SK-N-SH (cell line): Measurements from ENCODE around the gene POM121L12. TPM values are rescaled to one million over a fixed set of nuclear protein-coding genes. Genes with fewer than 3 reads are reported as not detected.

Experiments used
- CTCF ChIA-PET: fragments of 300-600, 350-600 bp; formaldehyde crosslinking; extraction: SDS; loops from one replicate; lab custom pipeline; 2021; lab: Yijun Ruan, JAX
- POLR2A ChIA-PET: fragments of 350-600 bp; sonication (Branson Sonifier 250); formaldehyde crosslinking; extraction: SDS; loops from one replicate; lab custom pipeline; 2020; ENCODE audit warnings: antibody characterized with exemption, inconsistent platforms; lab: Yijun Ruan, JAX
- DNase-seq: peaks from one replicate; pipeline ENCODE4 v3.0.0; 2012
- H2AFZ ChIP-seq: fragments of 200-600 bp; sonication (generic); 2 replicates; pipeline ENCODE4 v1.8.1; 2016; ENCODE audit warnings: antibody characterized with exemption, mild to moderate bottlenecking, low read depth
- H3F3A ChIP-seq: fragments of 200-600 bp; sonication (generic); replicated peaks from 2 replicates; pipeline ENCODE3; 2016; ENCODE audit warnings: antibody characterized with exemption, mild to moderate bottlenecking; ENCODE audit not compliant: insufficient read depth
- H3K27ac ChIP-seq, 2 experiments: fragments of 200-500 bp in 1 of 2; fragments of 200-600 bp in 1 of 2; sonication (Bioruptor generic) in 1 of 2; sonication (generic), shearing (Covaris generic) in 1 of 2; 2 replicates each; pipeline versions ENCODE4 v1.5.1 to v1.6.1; 2014 to 2016; ENCODE audit warnings: low read depth in 2 of 2, inconsistent platforms in 1 of 2, low read length in 1 of 2, mild to moderate bottlenecking in 1 of 2, mixed read lengths in 1 of 2
- H3K27me3 ChIP-seq: fragments of 200-600 bp; sonication (generic), shearing (Covaris generic); 2 replicates; pipeline ENCODE4 v1.6.1; 2016; ENCODE audit warnings: mixed run types; ENCODE audit not compliant: insufficient read depth
- H3K36me3 ChIP-seq, 2 experiments: fragments of 200-500 bp in 1 of 2; fragments of 200-600 bp in 1 of 2; sonication (Bioruptor generic) in 1 of 2; sonication (generic) in 1 of 2; replicated peaks in 1 of 2; 2 replicates each; pipeline versions ENCODE3 to v1.5.1; 2014 to 2016; ENCODE audit warnings: low read length in 1 of 2, mild to moderate bottlenecking in 1 of 2; ENCODE audit not compliant: insufficient read depth in 2 of 2, control insufficient read depth in 1 of 2
- H3K4me1 ChIP-seq, 2 experiments: fragments of 200-500 bp in 1 of 2; fragments of 200-600 bp in 1 of 2; sonication (Bioruptor generic) in 1 of 2; sonication (generic), shearing (Covaris generic) in 1 of 2; 2 replicates each; pipeline versions ENCODE4 v1.5.1 to v1.6.1; 2014 to 2016; ENCODE audit warnings: low read depth in 1 of 2, low read length in 1 of 2, mixed run types in 1 of 2; ENCODE audit not compliant: insufficient read depth in 2 of 2, control insufficient read depth in 1 of 2
- H3K4me2 ChIP-seq: fragments of 200-600 bp; sonication (generic), shearing (Covaris generic); 2 replicates; pipeline ENCODE4 v1.6.1; 2017; ENCODE audit warnings: mixed run types
- H3K4me3 ChIP-seq, 2 experiments: fragments of 200-500 bp in 1 of 2; fragments of 200-600 bp in 1 of 2; sonication (Bioruptor generic) in 1 of 2; sonication (generic), shearing (Covaris generic) in 1 of 2; 2 replicates each; pipeline versions ENCODE4 v1.5.1 to v1.8.1; 2014 to 2016; ENCODE audit warnings: low read depth in 2 of 2, inconsistent platforms in 1 of 2, low read length in 1 of 2, mild to moderate bottlenecking in 1 of 2, mixed read lengths in 1 of 2, moderate library complexity in 1 of 2
- H3K79me2 ChIP-seq: fragments of 200-600 bp; sonication (generic); 2 replicates; pipeline ENCODE4 v1.8.1; 2017; ENCODE audit warnings: mild to moderate bottlenecking; ENCODE audit not compliant: insufficient read depth
- H3K9ac ChIP-seq: fragments of 200-600 bp; sonication (generic); 2 replicates; pipeline ENCODE4 v1.6.1; 2017; ENCODE audit warnings: mixed run types
- H3K9me2 ChIP-seq: fragments of 200-600 bp; sonication (generic); 2 replicates; pipeline ENCODE4 v1.6.1; 2017; ENCODE audit warnings: mixed run types
- H3K9me3 ChIP-seq: fragments of 200-600 bp; sonication (generic); 2 replicates; pipeline ENCODE4 v1.6.1; 2017; ENCODE audit warnings: mixed run types, mild to moderate bottlenecking, moderate library complexity
- H4K20me1 ChIP-seq: fragments of 200-600 bp; sonication (generic); 2 replicates; pipeline ENCODE4 v1.6.1; 2017; ENCODE audit warnings: mild to moderate bottlenecking, mixed run types; ENCODE audit not compliant: insufficient read depth
- ELF1 ChIP-seq: IDR thresholded peaks from 2 replicates; pipeline ENCODE4 v1.4.0; 2012
- EZH2phosphoT487 ChIP-seq: fragments of 200-600 bp; sonication (generic); IDR thresholded peaks from 2 replicates; pipeline ENCODE4 v1.6.1; 2017; ENCODE audit warnings: low read depth, mixed run types, mild to moderate bottlenecking, antibody characterized with exemption, moderate library complexity, borderline replicate concordance
- FOSL2 ChIP-seq: IDR thresholded peaks from 2 replicates; pipeline ENCODE4 v1.4.0; 2012; ENCODE audit warnings: low read depth, mild to moderate bottlenecking, moderate library complexity, borderline replicate concordance
- FOXJ3 ChIP-seq: sonication (generic); formaldehyde crosslinking; IDR thresholded peaks from 2 replicates; pipeline ENCODE4 v1.5.1; 2020; ENCODE audit warnings: mild to moderate bottlenecking, missing genetic modification reagents
- FOXM1 ChIP-seq: IDR thresholded peaks from 2 replicates; pipeline ENCODE4 v1.4.0; 2012; ENCODE audit warnings: low read depth, mild to moderate bottlenecking
- JUND ChIP-seq: IDR thresholded peaks from 2 replicates; pipeline ENCODE4 v1.4.0; 2012
- MEF2A ChIP-seq: IDR thresholded peaks from 2 replicates; pipeline ENCODE4 v1.4.0; 2012; ENCODE audit warnings: low read depth, borderline replicate concordance
- NRF1 ChIP-seq: IDR thresholded peaks from 2 replicates; pipeline ENCODE4 v1.6.1; 2012; ENCODE audit warnings: low read depth, mild to moderate bottlenecking, low read length
- RAD21 ChIP-seq: IDR thresholded peaks from 2 replicates; pipeline ENCODE4 v1.6.1; 2012; ENCODE audit warnings: mild to moderate bottlenecking, low read length
- RCOR1 ChIP-seq: fragments of 150-350 bp; IDR thresholded peaks from 2 replicates; pipeline ENCODE4 v1.6.1; 2017; ENCODE audit warnings: antibody characterized with exemption, low read length
- SIN3A ChIP-seq: IDR thresholded peaks from 2 replicates; pipeline ENCODE4 v1.6.1; 2012; ENCODE audit warnings: low read depth, mild to moderate bottlenecking, low read length, moderate library complexity, borderline replicate concordance
- SMC3 ChIP-seq: IDR thresholded peaks from 2 replicates; pipeline ENCODE4 v1.6.1; 2012; ENCODE audit warnings: low read depth, low read length, improper control_type of control experiment
- polyA plus RNA-seq, 3 experiments: library from polyadenylated mRNA; depleted of rRNA; stranded (reverse); fragments of >200 nt; gene quantifications; 2 replicates each; pipeline ENCODE4 v1.2.3, GENCODE V29; 2012
- TF ChIP-seq, protein P1 (sequence below): fragments of 200-600 bp; sonication (generic); IDR thresholded peaks from 2 replicates; pipeline ENCODE4 v1.6.1; 2017; ENCODE audit warnings: antibody characterized with exemption, mild to moderate bottlenecking, moderate library complexity
- TF ChIP-seq, protein P2 (sequence below): IDR thresholded peaks from 2 replicates; pipeline ENCODE4 v1.4.0; 2012; ENCODE audit warnings: low read depth, borderline replicate concordance
- TF ChIP-seq, protein P3 (sequence below): IDR thresholded peaks from 2 replicates; pipeline ENCODE4 v1.4.0; 2012; ENCODE audit warnings: low read depth
- TF ChIP-seq, protein P4 (sequence below): IDR thresholded peaks from 2 replicates; pipeline ENCODE4 v1.4.0; 2012; ENCODE audit warnings: low read depth, borderline replicate concordance
- TF ChIP-seq, protein P5 (sequence below): IDR thresholded peaks from 2 replicates; pipeline ENCODE4 v1.6.1; 2012; ENCODE audit warnings: mild to moderate bottlenecking, low read depth, low read length, moderate library complexity

POM121L12 gene
- polyA plus RNA-seq, 1 of the 3 experiments (the other 2 are of a cell fraction): not detected

DNA sequence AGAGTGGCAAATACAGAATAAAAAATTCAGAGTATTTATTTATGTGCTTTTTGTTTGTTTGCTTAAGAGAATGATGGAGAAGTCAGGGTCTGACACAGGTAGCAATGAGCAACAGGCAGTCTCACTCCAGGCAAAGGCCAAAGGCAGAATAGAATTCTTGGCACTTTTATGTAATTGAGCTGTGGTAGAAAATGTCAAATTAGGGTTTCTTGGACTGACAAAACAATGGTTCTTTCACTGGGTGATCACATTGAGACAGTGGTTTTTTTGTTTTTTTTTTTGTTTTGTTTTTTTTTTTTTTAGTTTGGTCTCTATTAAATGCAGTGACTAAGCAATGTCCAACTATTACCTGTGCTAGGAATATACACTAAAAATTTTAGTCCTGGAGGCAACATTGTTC, 27.4 kb downstream of the POM121L12 start:
- Histone ChIP-seq H3F3A (no peaks in the 10 kb centered on the region), H3K9me3 (no peaks in the 10 kb centered on the region), H3K27me3 (no peaks in the 10 kb centered on the region), H3K9me2 (no peaks in the 10 kb centered on the region), H3K4me3 (no peak overlapping the region), H3K79me2 (no peaks in the 10 kb centered on the region), H3K4me2 (no peak overlapping the region), H4K20me1 (no peaks in the 10 kb centered on the region), H3K9ac (no peak overlapping the region), H3K4me1 (no peaks in the 10 kb centered on the region), H3K27ac (no peak overlapping the region), H3K36me3 (no peaks in the 10 kb centered on the region), H2AFZ (no peak overlapping the region)
- ChIA-PET POLR2A (no interaction called here), CTCF (interaction anchor here (0.7 kb wide), 1 partner anchor 21 kb away, joined by 3 read pairs; no protein-coding TSS in a partner anchor)
- no peak for DNase-seq
- TF ChIP-seq SIN3A (no peak), FOXM1 (no peak), RCOR1 (no peak), RAD21 (no peak), EZH2phosphoT487 (no peak), ELF1 (no peak), MEF2A (no peak), FOSL2 (no peak), SMC3 (no peak), FOXJ3 (CRISPR knock-in tag) (no peak), JUND (no peak), NRF1 (no peak)
- TF ChIP-seq, protein P1, sequence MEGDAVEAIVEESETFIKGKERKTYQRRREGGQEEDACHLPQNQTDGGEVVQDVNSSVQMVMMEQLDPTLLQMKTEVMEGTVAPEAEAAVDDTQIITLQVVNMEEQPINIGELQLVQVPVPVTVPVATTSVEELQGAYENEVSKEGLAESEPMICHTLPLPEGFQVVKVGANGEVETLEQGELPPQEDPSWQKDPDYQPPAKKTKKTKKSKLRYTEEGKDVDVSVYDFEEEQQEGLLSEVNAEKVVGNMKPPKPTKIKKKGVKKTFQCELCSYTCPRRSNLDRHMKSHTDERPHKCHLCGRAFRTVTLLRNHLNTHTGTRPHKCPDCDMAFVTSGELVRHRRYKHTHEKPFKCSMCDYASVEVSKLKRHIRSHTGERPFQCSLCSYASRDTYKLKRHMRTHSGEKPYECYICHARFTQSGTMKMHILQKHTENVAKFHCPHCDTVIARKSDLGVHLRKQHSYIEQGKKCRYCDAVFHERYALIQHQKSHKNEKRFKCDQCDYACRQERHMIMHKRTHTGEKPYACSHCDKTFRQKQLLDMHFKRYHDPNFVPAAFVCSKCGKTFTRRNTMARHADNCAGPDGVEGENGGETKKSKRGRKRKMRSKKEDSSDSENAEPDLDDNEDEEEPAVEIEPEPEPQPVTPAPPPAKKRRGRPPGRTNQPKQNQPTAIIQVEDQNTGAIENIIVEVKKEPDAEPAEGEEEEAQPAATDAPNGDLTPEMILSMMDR: no peak
- TF ChIP-seq, protein P2, sequence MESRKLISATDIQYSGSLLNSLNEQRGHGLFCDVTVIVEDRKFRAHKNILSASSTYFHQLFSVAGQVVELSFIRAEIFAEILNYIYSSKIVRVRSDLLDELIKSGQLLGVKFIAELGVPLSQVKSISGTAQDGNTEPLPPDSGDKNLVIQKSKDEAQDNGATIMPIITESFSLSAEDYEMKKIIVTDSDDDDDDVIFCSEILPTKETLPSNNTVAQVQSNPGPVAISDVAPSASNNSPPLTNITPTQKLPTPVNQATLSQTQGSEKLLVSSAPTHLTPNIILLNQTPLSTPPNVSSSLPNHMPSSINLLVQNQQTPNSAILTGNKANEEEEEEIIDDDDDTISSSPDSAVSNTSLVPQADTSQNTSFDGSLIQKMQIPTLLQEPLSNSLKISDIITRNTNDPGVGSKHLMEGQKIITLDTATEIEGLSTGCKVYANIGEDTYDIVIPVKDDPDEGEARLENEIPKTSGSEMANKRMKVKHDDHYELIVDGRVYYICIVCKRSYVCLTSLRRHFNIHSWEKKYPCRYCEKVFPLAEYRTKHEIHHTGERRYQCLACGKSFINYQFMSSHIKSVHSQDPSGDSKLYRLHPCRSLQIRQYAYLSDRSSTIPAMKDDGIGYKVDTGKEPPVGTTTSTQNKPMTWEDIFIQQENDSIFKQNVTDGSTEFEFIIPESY: no peak
- TF ChIP-seq, protein P3, sequence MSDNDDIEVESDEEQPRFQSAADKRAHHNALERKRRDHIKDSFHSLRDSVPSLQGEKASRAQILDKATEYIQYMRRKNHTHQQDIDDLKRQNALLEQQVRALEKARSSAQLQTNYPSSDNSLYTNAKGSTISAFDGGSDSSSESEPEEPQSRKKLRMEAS: no peak
- TF ChIP-seq, protein P4, sequence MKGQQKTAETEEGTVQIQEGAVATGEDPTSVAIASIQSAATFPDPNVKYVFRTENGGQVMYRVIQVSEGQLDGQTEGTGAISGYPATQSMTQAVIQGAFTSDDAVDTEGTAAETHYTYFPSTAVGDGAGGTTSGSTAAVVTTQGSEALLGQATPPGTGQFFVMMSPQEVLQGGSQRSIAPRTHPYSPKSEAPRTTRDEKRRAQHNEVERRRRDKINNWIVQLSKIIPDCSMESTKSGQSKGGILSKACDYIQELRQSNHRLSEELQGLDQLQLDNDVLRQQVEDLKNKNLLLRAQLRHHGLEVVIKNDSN: no peak
- TF ChIP-seq, protein P5, sequence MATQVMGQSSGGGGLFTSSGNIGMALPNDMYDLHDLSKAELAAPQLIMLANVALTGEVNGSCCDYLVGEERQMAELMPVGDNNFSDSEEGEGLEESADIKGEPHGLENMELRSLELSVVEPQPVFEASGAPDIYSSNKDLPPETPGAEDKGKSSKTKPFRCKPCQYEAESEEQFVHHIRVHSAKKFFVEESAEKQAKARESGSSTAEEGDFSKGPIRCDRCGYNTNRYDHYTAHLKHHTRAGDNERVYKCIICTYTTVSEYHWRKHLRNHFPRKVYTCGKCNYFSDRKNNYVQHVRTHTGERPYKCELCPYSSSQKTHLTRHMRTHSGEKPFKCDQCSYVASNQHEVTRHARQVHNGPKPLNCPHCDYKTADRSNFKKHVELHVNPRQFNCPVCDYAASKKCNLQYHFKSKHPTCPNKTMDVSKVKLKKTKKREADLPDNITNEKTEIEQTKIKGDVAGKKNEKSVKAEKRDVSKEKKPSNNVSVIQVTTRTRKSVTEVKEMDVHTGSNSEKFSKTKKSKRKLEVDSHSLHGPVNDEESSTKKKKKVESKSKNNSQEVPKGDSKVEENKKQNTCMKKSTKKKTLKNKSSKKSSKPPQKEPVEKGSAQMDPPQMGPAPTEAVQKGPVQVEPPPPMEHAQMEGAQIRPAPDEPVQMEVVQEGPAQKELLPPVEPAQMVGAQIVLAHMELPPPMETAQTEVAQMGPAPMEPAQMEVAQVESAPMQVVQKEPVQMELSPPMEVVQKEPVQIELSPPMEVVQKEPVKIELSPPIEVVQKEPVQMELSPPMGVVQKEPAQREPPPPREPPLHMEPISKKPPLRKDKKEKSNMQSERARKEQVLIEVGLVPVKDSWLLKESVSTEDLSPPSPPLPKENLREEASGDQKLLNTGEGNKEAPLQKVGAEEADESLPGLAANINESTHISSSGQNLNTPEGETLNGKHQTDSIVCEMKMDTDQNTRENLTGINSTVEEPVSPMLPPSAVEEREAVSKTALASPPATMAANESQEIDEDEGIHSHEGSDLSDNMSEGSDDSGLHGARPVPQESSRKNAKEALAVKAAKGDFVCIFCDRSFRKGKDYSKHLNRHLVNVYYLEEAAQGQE: no peak
